Iris pigment epithelial cell (primary cell): ENCODE measurements around the gene RNASEH2B.

ENCODE experiments used
- DNase-seq: peaks from one replicate; pipeline ENCODE4 v3.0.0-alpha.2; 2011; ENCODE audit warnings: low read depth

The RNASEH2B gene

GRCh38 chr13:50995854-50996253 lies 86.3 kb downstream of the RNASEH2B start:
- no peak for DNase-seq

- no peak for DNase-seq
These were observed 88.7 kb downstream of the RNASEH2B start for GRCh38 chr13:50998326-50998725.

- no peak for DNase-seq
These were observed 90.0 kb downstream of the RNASEH2B start for GRCh38 chr13:50999641-51000040.

- no peak for DNase-seq
These were observed 90.5 kb downstream of the RNASEH2B start for GRCh38 chr13:51000061-51000460.

- peak; percentile 14 for DNase-seq
These were observed 91.1 kb downstream of the RNASEH2B start for GRCh38 chr13:51000571-51001260.

GRCh38 chr13:51001335-51001734 lies 91.7 kb downstream of the RNASEH2B start:
- no peak for DNase-seq

- DNase-seq = no peak
These were observed 93.1 kb downstream of the RNASEH2B start for GRCh38 chr13:51002736-51003135.

- DNase-seq = no peak
These were observed 94.1 kb downstream of the RNASEH2B start for GRCh38 chr13:51003642-51004041.

GRCh38 chr13:51004111-51004865 lies 94.7 kb downstream of the RNASEH2B start:
- DNase-seq = no peak

GRCh38 chr13:51004918-51005460 lies 95.4 kb downstream of the RNASEH2B start:
- DNase-seq = no peak

- no peak for DNase-seq
These were observed 96.0 kb downstream of the RNASEH2B start for GRCh38 chr13:51005566-51005965.
